GM18498 (cell line): ENCODE data around the gene PTGES2.
A peak's percentile ranks its signal among the peaks of the same experiment; 100 is the strongest.
"Not testable (repeated sequence)": the region's sequence is repeated elsewhere in the genome, so short reads cannot be mapped to it uniquely, and the experiment has no call there.

ENCODE experiments used
- ATAC-seq: cut with Tn5 transposase; IDR thresholded peaks from one replicate; pipeline ENCODE4 v1.9.1; 2021; ENCODE audit warnings: mild to moderate bottlenecking, moderate library complexity; ENCODE audit not compliant: unreplicated experiment

The PTGES2 gene

DNA sequence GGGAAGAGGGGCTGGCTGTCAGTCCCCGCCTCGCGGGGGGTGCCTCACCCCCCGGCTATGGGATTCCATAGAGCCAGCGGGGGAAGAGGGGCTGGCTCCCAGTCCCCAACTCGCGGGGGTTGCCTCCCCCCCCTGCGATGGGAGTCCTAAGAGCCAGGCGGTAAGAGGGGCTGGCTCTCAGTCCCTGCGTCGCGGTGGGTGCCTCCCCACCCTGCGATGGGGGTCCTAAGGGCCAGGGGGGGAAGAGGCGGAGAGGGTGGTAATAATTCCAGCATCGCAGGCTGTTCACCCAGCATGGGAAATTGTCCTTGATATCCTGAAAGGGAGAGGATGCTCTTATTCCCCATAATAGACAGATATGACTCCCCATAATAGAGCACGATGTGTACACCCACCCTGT lies 12.1 kb upstream of the PTGES2 start:
- no peak for ATAC-seq

DNA sequence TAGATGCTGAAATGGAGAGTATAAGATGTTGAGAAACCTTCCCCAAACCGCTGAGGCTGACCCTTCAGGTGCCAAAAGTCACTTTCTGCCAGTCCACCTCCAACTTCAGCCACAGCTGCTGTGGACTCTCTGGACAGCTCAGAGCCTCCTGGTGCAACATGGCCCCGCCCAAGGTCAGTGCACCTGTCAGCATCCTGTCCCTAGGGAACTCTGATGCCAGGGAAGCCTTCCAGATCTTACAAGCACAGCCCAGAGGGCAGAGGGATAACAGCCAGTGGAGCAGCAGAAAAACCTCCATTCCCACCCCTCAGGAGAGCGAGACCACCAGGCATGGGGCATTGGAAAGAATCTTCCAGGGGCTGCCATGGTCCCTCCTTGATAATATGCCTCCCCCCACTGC lies 10.5 kb upstream of the PTGES2 start:
- ATAC-seq: no peak

DNA sequence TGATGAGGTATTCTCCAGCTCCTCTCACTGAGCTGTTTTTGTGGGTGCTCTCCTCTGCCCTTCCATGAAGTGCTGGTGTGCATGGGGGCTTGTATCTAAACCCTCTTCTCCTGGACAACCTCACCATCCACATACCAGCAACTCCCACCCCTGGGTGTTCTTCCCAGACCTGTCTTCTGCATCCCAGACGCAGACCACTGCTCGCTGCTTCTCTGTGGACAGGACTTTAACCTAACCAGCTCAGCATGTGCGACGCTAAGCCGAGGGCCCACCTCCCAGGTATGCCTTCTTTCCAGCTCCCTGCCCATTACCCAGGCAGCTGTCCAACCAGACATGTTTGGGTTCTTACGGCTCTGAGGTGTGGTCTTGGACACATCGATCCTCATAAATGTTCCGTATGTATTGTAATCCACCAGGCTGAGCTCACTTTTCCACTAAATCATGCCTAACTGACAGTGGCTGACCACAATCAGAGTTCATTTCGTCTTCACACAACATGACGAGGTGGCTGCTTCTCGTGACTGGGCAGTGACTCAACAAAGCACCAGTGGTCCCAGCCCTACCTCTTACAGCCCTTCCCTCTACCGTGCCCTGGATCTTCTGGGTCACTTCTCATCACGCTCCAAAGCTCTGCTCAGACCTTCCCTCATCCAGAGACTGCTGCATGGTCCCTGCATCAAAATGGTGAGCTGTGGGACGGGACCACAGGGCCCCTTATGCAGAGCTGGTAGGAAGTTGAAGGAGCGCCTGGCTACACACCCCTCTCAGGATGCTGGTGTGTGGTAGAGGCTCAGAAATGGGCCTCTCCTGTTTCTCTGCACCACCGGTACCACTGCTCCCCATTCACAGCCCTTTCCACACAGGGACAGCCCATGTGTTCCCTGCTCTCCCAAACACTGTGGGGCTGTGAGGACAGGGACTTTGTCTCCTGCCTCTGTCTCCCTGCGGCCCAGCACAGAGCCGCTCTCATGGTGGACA lies 9.6 kb upstream of the PTGES2 start:
- no peak for ATAC-seq

DNA sequence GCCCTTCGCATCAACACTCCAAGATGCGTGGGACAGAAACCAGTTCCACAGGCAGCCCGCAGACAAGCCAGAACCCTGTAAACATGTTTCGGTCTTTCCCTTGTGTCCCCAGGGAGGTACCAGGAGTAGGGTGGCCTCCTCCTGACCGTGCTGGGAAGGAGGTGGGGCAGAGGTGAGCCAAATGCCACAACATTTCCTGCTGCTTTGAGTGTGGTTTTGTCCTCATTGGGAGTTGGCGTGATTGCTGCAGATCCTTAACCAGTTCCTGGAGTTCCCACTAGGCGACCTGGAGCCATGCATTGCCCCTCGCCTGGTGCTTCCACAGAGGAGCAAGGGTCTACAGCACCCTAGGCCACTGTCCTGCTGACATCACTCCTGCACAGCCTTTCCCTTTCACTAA lies 8.0 kb upstream of the PTGES2 start:
- ATAC-seq: not testable (repeated sequence)

DNA sequence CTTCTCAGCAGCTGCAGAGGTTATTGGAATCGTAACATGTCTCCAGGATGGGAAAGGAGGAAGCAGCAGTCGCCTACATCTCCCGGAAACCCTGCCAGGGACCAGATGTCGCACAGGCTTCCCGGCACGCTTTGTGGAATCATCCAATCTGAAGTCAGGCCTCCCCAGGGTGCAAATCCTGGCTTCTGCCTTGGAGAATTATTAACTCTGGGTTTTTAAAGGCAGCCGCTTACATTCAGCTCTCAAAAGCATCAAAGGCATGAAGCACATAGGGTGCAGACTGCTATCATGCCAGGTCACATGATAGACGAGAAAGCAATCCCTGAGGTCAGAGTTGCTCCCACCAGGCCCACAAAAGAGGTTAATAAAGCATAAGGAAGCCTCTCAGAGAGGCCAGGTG lies 4.6 kb upstream of the PTGES2 start:
- not testable (repeated sequence) for ATAC-seq

DNA sequence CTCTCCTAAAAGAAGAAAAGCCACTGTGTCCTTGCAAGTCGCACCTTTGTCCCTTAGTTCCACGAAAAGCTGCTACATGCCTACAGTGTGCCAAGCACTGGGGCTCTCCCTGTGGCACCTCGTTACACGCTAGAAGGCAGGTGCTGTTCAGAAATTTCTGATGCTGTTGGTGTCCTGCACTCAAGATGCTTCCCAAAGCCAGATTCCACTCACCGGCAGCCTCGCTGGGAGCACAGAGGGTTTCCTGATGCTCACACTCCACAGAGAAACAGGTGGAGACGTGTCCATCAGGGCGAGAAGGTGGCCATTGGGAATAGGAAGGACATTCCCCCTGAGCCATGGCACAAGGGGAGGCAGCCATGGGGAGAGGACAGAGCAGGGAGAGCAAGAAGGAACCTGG lies 3.8 kb upstream of the PTGES2 start:
- not testable (repeated sequence) for ATAC-seq

DNA sequence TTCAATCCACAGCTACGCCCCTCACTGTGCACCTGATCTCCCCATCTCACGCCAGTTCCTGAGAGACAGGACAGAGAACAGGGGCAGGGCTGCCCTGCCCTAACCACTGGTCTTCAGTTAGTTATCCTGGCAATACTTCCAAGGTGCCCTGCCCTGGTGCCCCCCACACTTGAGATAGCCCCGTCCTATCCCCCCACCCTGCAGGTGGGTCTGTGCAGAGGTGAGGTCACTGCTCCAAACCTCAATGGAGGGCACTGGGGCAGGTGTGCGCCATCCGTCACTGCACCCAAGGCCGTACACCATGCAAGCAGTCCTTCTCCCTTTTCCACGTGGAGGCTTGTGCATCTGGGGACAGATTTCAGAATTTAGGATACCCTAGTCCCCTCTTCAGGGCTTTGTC lies 3.1 kb upstream of the PTGES2 start:
- not testable (repeated sequence) for ATAC-seq

DNA sequence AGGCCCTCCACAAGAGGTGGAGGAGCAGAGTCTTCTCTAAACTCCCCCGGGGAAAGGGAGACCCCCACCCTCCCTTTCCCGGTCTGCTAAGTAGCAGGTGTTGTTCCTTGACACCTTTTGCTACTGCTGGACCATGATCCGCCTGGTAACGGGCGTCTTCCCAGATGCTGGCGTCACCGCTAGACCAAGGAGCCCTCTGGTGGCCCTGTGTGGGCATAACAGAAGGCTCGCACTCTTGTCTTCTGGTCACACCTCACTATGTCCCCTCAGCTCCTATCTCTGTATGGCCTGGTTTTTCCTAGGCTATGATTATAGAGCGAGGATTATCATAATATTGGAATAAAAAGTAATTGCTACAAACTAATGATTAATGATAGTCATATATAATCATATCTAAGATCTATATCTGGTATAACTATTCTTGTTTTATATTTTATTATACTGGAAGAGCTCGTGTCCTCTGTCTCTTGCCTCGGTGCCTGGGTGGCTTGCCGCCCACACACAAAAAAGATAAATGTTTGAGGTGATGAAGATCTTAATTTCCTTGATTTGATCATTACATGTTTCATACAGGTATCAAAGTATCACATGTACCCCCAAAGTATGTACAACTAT lies 2.6 kb upstream of the PTGES2 start:
- ATAC-seq: not testable (repeated sequence)

DNA sequence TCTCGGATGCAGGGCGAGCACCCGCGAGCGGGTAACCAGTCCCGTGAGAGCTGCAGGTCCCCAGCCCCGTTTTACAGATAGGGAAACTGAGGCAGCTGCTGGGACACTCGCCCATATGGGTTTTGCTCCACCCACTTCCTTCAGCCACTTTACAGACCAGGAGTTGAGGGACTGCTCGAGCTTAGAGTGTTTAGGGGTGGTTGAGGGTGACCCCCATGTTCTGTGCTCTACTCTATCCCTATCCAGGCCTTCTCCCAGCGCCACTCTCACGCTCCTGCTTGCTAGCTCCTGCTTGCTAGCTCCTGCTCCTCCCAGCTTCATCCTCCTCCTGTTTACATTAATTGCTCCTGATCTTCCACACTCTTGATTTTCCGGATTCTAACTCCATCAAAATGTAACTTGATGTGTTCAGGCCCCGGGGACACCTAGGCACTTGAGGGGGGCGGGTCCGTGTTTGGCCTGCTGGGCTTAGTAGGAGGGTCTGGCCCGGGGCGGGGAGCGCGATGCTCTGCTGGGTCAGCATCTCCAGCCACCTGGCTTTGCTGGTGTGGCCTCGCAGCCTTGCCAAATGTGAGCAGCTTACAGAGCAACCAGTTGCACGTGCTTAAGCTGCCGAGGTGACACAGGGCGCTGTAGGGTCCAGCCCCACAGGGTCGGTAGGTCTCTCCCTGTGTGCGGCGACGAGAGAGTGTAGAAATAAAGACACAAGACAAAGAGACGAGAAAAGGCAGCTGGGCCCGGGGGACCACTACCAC lies 1.5 kb upstream of the PTGES2 start:
- ATAC-seq: no peak

DNA sequence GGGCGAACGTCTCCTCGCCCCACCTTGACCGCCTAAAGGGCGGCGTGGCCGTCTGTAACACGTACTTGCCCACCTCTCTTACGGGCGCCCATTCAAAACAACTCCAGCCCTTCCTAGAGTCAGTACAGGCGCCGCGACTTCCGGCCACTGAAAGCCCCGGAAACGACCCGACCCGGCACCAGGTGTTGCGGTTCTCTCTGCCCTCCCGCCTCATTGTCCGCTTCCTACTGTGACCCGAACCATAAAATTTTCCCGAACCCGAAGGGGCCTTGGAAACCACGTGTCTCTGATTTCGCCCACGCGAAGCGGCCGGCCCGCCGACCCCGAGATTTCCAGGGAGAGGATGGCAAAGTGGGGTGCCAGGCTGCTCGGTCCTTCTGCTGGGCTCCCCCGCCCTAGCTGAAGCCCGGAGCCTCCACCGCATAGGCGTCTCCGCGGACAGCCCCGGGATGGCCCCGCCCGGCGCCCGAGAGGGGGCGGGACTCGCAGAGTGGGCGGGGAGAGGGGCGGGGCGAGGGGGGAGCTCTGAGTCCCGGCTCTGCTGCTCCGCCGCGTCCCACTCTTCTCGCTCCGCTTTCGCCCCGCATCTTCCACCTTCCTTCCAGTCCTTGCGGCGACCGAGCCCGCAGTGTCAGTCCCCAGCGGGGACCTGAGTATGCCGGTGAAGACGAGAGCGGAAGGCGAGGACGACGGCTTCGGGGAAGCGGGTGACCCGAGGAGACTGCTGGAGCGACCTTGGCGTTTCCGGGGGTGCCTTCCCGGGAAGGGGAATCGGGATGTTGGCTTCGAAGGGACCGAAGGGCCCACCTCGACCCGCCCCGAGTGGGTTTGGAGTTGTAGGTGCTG lies 684 bp upstream of the PTGES2 start:
- ATAC-seq: peak; percentile 73

DNA sequence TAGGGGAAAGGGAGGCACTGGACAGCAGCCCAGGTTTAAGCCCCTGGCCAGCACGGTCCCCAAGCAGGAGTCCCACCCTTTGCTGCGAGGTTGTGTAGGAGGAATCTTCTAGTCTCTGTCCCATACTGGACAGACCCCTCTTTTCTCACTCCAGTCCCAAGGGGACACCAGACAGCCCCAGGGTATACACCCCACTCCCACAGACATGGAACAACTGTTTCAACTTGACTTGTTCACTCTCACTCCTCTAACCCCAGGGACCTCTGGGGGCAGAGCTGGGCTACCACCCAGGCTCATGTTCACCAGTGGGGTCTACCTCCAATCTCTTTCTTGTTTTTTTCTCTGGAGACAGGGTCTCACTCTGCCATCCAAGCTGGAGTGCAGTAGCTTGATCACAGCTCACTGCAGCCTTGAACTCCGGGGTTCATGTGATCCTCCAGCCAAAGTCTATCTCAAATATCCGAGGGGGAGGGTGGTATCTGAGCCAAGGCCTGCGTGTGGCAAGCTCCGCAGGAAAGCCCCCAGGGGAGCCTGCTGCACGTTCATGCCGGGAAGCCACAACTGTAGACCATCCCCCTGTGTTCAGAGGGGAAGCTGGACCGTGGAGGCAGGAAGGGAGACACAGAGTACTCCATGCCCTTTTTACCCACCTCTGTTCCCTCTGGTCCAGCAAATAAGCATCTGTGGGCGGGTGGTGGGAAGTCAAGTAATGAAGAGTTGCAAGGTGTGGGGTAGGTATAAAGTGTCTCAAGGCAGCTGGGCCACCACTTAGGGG lies 1.8 kb downstream of the PTGES2 start:
- ATAC-seq: no peak

DNA sequence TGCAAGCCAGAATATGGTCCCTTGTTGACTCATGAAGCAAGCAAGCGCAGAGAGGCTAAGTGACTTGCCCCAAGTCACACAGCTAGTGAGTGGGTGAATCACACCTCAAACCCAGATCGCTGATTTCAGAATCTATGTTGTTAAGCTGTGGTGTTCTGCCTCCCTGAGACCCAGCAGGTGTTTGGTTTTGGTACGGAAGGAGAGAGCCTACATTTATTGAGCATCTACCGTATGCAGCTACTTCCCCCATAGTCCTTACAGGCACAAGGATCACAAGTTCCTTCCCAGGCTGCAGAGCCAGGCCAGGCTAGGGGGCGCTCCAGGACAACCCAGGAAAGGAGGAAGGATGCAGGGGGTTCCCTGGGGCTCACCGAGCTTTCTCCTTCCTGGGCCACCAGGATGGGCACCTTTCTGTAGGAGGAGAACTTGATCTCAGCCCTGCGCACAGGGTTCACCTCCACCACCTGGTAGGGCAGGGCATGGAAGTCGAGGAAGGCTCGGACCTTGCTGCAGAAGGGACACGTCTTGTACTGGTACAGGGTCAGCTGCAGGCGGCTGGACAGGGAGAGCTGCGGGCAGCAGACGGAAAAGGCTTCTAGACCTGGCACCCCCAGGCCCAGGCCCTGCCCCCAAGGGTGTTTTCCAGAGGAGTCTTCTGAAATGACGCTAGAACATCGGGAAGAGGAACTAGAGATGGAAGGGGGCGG lies 2.5 kb downstream of the PTGES2 start:
- no peak for ATAC-seq

DNA sequence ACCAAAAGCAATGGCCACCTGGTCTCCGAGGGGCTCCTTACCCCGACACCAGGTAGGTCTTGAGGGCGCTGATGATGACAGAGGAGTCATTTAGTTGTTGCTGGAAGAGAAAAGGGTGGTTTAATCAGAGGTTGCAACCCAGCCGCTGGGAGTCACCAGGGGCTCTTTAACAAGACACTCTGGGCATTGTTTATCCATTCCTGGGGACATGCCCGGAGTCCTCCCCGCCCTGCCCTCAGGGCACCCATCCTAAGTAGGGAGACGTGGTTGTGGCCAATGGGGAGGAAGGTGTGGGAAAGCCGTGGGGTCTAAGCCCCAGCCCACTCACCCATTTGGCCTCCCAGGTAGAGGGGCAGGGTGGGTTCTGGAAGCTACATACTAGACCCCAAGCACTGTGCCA lies 3.1 kb downstream of the PTGES2 start:
- ATAC-seq: no peak

DNA sequence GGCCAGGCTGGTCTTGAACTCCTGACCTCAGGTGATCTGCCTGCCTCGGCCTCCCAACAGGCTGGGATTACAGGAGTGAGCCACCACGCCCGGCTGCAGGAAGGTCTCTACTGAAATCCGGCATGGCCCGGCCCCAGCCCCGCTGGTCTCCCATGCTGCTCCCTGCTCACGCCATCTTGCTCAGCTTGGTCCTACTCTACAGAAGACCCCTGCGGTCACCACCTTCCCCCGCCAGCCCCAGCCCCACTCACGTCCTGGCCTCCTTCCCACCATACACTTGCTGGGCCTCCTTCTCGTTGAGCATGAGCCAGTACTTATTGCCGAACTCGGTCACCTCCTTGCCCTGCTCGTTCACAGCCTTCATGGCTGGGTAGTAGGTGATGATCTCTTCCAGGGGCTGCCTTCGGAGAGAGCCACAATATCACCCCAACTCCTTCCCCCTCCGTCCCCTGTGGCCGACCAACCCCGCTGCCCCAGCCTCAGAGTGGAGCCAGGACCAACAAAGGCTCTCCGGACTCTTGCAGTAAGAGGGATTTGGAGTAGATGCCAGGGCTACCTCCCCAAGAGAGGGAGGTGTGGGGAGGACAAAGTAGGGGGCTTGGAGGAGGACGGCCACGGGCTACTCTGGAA lies 4.0 kb downstream of the PTGES2 start:
- no peak for ATAC-seq

DNA sequence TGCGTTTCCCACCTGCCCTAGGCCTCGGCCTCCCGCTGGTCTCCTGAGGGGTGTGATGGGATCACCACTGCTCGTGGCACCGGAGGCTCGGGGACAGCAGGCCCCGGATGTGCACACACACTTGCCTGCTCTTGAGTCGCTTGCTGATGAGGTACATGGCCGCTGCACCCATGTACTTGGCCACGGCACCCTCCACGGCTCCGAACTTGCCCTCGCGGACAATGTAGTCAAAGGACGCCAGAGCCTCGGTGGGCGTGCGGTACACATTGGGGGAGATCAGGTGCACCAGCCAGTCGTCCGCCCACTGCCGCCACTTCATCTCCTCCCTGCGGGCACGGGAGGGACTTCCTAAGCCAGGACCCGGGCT lies 4.7 kb downstream of the PTGES2 start:
- ATAC-seq: no peak

DNA sequence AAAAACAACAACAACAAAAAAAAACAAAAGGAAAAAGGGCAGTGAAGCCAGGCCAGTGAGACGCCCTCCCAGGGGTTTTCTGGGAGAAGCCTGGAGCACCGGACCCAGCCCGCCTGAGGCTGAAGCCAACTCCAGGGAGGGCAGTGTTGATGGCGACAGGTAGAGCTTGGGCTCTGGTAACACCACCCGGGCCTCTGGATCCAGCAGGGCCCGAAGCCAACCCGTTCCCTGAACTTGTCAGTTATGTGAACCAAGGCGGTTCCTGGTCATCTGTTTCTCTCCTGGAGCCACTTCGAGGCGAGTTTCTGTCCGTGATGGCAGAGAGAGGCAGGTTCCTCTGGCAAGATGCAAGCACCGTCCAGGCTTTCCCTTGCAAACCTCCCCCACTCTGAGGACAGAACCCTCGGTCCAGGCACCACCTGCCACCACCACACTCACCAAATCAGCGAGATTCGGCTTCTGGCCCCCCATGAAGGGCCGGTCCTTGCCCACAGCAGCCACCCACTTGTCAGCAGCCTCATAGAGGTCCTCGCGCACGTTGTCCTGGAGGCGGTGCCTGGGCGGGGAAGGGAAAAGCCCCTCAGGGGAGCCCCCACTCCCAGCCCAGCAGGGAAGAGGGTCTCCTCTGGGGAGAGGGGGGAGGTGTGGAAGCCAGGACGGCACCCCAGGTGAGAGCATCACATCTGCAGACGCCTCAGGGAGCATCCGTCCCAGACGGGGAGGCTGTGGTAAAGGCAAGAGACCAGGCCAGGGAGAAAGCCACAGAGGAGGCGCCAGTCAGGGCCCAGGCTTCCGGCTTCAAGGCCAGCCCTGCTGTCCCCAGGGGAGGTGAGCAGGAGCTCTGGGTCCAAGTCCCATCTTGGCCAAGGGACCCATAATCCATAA lies 5.4 kb downstream of the PTGES2 start:
- no peak for ATAC-seq

DNA sequence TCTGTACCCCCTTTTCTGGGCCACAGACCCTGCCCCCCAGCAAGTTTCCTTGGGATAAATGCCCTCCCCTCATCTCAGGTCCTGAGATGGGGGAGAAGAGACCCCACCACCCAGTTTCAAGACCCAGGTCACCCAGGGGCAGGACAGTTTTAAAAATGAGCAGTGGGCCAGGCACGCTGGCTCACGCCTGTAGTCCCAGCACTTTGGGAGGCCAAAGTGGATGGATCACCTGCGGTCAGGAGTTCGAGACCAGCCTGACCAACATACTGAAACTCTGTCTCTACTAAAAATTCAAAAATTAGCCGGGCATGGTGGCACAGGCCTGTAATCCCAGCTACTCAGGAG lies 6.1 kb downstream of the PTGES2 start:
- no peak for ATAC-seq
